ENCODE data around the gene PCDHA13. TPM values are rescaled to one million over a fixed set of nuclear protein-coding genes. Genes with fewer than 3 reads are reported as not detected.

The PCDHA13 gene
- total RNA-seq, 1 donor from 2014 or later, result not detected

Other genes with a start within 250 kb of the PCDHA13 start
- 0.21 and 0.64 TPM in 2 replicates for gene CD14, start 248.9 kb upstream of the PCDHA13 start, total RNA-seq
- 5.3 and 8.1 TPM in 2 replicates for gene TMCO6, start 242.7 kb upstream of the PCDHA13 start, total RNA-seq
- 46.7 and 51.4 TPM in 2 replicates for gene NDUFA2, start 234.5 kb upstream of the PCDHA13 start, total RNA-seq
- 105 and 121 TPM in 2 replicates for gene IK, start 234.3 kb upstream of the PCDHA13 start, total RNA-seq
- 20.5 and 20.6 TPM in 2 replicates for gene WDR55, start 217.2 kb upstream of the PCDHA13 start, total RNA-seq
- gene DND1, start 208.5 kb upstream of the PCDHA13 start, total RNA-seq, result 0.52 and 1.0 TPM in 2 replicates
- 49.4 and 52.5 TPM in 2 replicates for gene HARS1, start 190.8 kb upstream of the PCDHA13 start, total RNA-seq
- gene HARS2, start 190.7 kb upstream of the PCDHA13 start, total RNA-seq, result 24.4 and 30.9 TPM in 2 replicates
- gene ZMAT2, start 181.7 kb upstream of the PCDHA13 start, total RNA-seq, result 46.7 and 61.3 TPM in 2 replicates
- 0.10 TPM in 1 of 2 replicates, not detected in the other for gene PCDHA1, start 96.0 kb upstream of the PCDHA13 start, total RNA-seq
- 0.36 TPM in 1 of 2 replicates, not detected in the other for gene PCDHA2, start 87.3 kb upstream of the PCDHA13 start, total RNA-seq
- gene PCDHA3, start 81.1 kb upstream of the PCDHA13 start, total RNA-seq, result 0.16 TPM in 2 replicates
- gene PCDHA4, start 75.1 kb upstream of the PCDHA13 start, total RNA-seq, result 1.2 and 1.4 TPM in 2 replicates
- gene PCDHA5, start 60.5 kb upstream of the PCDHA13 start, total RNA-seq, result 0.03 and 0.05 TPM in 2 replicates
- gene PCDHA6, start 54.2 kb upstream of the PCDHA13 start, total RNA-seq, result 0.11 TPM in 1 of 2 replicates, not detected in the other
- gene PCDHA7, start 47.9 kb upstream of the PCDHA13 start, total RNA-seq, result 0.36 and 0.48 TPM in 2 replicates
- gene PCDHA8, start 40.9 kb upstream of the PCDHA13 start, total RNA-seq, result not detected in 2 replicates
- under 0.01 and 0.03 TPM in 2 replicates for gene PCDHA9, start 33.7 kb upstream of the PCDHA13 start, total RNA-seq
- 0.03 and 0.05 TPM in 2 replicates for gene PCDHA10, start 26.2 kb upstream of the PCDHA13 start, total RNA-seq
- 0.13 and 0.26 TPM in 2 replicates for gene PCDHA11, start 13.2 kb upstream of the PCDHA13 start, total RNA-seq
- gene PCDHA12, start 6.8 kb upstream of the PCDHA13 start, total RNA-seq, result 0.03 and 0.16 TPM in 2 replicates
- 0.05 and 0.10 TPM in 2 replicates for gene PCDHAC1, start 44.2 kb downstream of the PCDHA13 start, total RNA-seq
- 0.05 and 0.10 TPM in 2 replicates for gene PCDHAC2, start 84.4 kb downstream of the PCDHA13 start, total RNA-seq
- not detected in 2 replicates for gene PCDHB1, start 169.2 kb downstream of the PCDHA13 start, total RNA-seq
- gene PCDHB2, start 212.5 kb downstream of the PCDHA13 start, total RNA-seq, result 20.3 and 21.5 TPM in 2 replicates
- 4.2 and 4.7 TPM in 2 replicates for gene PCDHB3, start 218.3 kb downstream of the PCDHA13 start, total RNA-seq
- 6.6 and 7.1 TPM in 2 replicates for gene PCDHB4, start 239.7 kb downstream of the PCDHA13 start, total RNA-seq